DOHH2 (cell line): Measurements from ENCODE around the gene MAPK11.

ENCODE experiments used
- EZH2phosphoT487 ChIP-seq: fragments of 200-600 bp; sonication (generic); IDR thresholded peaks from 2 replicates; pipeline ENCODE4 v1.6.1; 2017; ENCODE audit warnings: borderline replicate concordance, mild to moderate bottlenecking, antibody characterized with exemption, low read length, moderate library complexity, mixed read lengths
- TF ChIP-seq, protein P1 (sequence below): fragments of 200-600 bp; sonication (generic); IDR thresholded peaks from one replicate; pipeline ENCODE4 v1.5.1; 2014; ENCODE audit warnings: antibody characterized with exemption, mild to moderate bottlenecking, low read depth, low read length; ENCODE audit not compliant: poor library complexity, severe bottlenecking

- TF ChIP-seq, protein P1, sequence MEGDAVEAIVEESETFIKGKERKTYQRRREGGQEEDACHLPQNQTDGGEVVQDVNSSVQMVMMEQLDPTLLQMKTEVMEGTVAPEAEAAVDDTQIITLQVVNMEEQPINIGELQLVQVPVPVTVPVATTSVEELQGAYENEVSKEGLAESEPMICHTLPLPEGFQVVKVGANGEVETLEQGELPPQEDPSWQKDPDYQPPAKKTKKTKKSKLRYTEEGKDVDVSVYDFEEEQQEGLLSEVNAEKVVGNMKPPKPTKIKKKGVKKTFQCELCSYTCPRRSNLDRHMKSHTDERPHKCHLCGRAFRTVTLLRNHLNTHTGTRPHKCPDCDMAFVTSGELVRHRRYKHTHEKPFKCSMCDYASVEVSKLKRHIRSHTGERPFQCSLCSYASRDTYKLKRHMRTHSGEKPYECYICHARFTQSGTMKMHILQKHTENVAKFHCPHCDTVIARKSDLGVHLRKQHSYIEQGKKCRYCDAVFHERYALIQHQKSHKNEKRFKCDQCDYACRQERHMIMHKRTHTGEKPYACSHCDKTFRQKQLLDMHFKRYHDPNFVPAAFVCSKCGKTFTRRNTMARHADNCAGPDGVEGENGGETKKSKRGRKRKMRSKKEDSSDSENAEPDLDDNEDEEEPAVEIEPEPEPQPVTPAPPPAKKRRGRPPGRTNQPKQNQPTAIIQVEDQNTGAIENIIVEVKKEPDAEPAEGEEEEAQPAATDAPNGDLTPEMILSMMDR: no peak
- TF ChIP-seq EZH2phosphoT487: no peak
These were observed 36.9 kb upstream of the MAPK11 start, which contains the start of gene PLXNB2 for GRCh38 chr22:50306753-50307749.
